HG02798 (cell line): Measurements from ENCODE around the gene MGST3.
"Not testable (repeated sequence)": the region's sequence is repeated elsewhere in the genome, so short reads cannot be mapped to it uniquely, and the experiment has no call there.

Experiments
- ATAC-seq: cut with Tn5 transposase; IDR thresholded peaks from one replicate; pipeline ENCODE4 v1.9.1; 2021; ENCODE audit warnings: mild to moderate bottlenecking; ENCODE audit not compliant: unreplicated experiment, poor library complexity

Gene MGST3

GRCh38 chr1:165648919-165649572 lies 18.0 kb downstream of the MGST3 start:
- ATAC-seq: no peak

- no peak for ATAC-seq
Measured at GRCh38 chr1:165650981-165651625, 20.1 kb downstream of the MGST3 start.

- ATAC-seq: not testable (repeated sequence)
Measured at GRCh38 chr1:165658766-165659580, 27.9 kb downstream of the MGST3 start.

GRCh38 chr1:165659581-165659895 lies 28.5 kb downstream of the MGST3 start:
- no peak for ATAC-seq

GRCh38 chr1:165661703-165662102 lies 30.7 kb downstream of the MGST3 start:
- no peak for ATAC-seq

- no peak for ATAC-seq
Measured at GRCh38 chr1:165662186-165662585, 31.2 kb downstream of the MGST3 start.

GRCh38 chr1:165666152-165666825 lies 35.3 kb downstream of the MGST3 start:
- no peak for ATAC-seq

- no peak for ATAC-seq
Measured at GRCh38 chr1:165668184-165668583, 37.1 kb downstream of the MGST3 start.

GRCh38 chr1:165671526-165671925 lies 40.5 kb downstream of the MGST3 start:
- ATAC-seq: no peak

GRCh38 chr1:165674599-165674998 lies 43.6 kb downstream of the MGST3 start:
- no peak for ATAC-seq

- no peak for ATAC-seq
Measured at GRCh38 chr1:165675794-165676193, 44.8 kb downstream of the MGST3 start.

- ATAC-seq: no peak
Measured at GRCh38 chr1:165678509-165678908, 47.5 kb downstream of the MGST3 start.

- no peak for ATAC-seq
Measured at GRCh38 chr1:165679282-165680036, 48.4 kb downstream of the MGST3 start.

GRCh38 chr1:165680303-165680702 lies 49.3 kb downstream of the MGST3 start:
- no peak for ATAC-seq

GRCh38 chr1:165680773-165681172 lies 49.7 kb downstream of the MGST3 start:
- ATAC-seq: not testable (repeated sequence)

GRCh38 chr1:165683848-165684485 lies 52.9 kb downstream of the MGST3 start:
- no peak for ATAC-seq

- ATAC-seq: peak; percentile 63
Measured at GRCh38 chr1:165686121-165686970, 55.3 kb downstream of the MGST3 start.

- peak; percentile 28 for ATAC-seq
Measured at GRCh38 chr1:165686971-165687433, 56.0 kb downstream of the MGST3 start.

- ATAC-seq: no peak
Measured at GRCh38 chr1:165688046-165688445, 57.0 kb downstream of the MGST3 start.
